GM18909 (cell line): Measurements from ENCODE around the gene TICAM2.

Experiments
- ATAC-seq: cut with Tn5 transposase; IDR thresholded peaks from one replicate; pipeline ENCODE4 v1.9.1; 2021; ENCODE audit warnings: mild to moderate bottlenecking; ENCODE audit not compliant: unreplicated experiment, poor library complexity

Gene TICAM2

GRCh38 chr5:115611873-115612272 is 9.6 kb upstream of the TICAM2 start:
- ATAC-seq, result no peak

DNA sequence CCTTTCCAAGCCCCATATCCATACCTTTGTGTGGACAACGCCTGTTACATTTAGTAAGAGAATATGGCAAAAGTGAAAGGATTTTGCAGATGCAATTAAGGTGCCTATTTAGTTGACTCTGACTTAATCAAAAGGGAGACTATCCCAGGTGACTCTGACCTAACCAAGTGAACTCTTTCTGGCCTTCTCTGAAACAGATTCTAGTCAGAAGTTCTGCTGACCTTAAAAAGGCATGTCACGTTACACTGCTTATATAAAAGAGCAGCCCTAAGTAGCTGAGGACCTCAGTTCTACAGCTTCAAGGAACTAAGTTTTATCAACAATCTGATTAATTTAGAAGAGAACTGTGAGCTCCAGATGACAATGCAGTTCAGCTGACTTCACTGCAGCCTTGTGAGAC is 5.7 kb upstream of the TICAM2 start:
- no peak for ATAC-seq

- ATAC-seq, result no peak
These were observed 3.2 kb upstream of the TICAM2 start for GRCh38 chr5:115605436-115605835.

GRCh38 chr5:115602591-115603125 is 379 bp upstream of the TICAM2 start:
- peak; percentile 17 for ATAC-seq

DNA sequence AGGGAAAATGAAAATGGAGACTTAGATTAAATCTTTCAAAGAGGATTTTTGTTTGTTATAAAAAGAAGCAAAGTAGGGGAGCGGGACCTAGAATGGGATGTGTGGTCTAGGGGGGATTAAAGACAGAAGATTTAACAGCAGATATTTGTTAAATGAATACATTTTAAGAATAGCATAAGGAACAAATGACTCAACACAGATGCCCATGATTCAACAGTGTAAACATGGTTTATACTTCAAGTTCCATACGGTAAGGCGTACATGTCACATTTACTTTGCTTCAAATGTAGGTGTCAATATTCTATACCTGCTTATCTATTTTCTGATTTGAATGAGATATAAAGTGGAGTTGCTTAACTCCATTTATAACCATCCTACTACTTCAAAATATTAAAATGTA is 1.5 kb downstream of the TICAM2 start:
- no peak for ATAC-seq

GRCh38 chr5:115599924-115600323 is 2.4 kb downstream of the TICAM2 start:
- ATAC-seq, result no peak

GRCh38 chr5:115599502-115599901 is 2.8 kb downstream of the TICAM2 start:
- peak; percentile 39 for ATAC-seq

DNA sequence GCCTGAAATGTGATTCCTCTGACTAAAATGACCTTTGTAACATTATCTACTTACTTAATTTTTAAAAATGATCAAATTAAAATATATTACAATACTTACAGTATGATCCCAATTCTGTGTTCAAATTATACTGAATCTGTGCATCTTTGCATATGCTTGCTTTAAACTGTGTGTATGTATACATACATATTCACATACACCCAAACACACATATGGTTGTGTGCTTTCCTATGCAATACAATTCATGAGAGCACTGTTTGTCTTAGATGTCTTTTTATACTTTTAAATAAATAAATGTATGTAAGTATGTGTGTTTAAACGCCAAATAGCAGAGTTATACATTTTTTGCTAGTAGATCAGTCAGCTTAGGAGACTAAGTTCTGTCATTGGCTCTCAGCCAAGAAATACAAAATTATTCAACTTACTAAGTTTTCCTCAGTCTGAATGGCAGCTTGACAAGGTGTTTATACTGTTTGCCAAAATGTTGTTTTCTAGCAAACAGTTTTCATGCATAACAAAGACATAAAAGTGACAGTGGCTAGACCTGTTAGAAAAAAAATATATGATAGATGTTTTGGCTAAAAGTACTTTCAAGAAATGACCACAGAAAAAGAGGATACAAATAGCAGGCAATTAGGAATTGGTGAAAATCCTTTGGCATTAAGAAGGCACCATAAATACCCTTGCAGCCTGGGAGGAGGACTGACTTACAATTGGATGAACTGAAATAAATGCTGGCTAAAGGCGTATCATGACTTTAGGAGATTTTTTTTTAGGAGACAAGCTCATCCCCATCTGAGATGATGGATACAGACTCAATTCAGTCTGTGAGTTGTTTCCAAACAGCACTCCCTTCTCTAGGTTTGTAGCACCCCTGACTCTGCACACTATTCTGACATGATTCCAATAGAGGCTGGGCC is 7.9 kb downstream of the TICAM2 start:
- no peak for ATAC-seq

DNA sequence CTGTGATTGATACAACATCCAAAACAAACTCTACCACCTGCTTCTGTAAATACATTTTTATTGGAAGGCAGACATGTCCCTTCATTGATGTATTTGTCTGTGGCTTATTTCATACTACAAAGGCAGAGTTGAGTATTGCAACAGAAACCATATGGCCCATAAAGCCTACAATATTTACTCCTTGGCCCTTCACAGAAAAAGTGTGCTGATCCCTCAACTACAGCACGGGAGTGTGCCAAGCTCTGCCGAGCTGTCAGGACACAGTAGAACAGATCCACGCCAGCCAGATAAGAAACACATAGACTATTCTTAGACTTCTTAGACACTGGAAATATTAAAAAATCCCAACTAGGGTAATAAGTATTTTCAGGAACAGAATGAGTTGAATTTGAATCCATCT is 13.2 kb downstream of the TICAM2 start:
- ATAC-seq, result no peak

- ATAC-seq, result no peak
These were observed 13.6 kb downstream of the TICAM2 start for GRCh38 chr5:115588640-115589039.

DNA sequence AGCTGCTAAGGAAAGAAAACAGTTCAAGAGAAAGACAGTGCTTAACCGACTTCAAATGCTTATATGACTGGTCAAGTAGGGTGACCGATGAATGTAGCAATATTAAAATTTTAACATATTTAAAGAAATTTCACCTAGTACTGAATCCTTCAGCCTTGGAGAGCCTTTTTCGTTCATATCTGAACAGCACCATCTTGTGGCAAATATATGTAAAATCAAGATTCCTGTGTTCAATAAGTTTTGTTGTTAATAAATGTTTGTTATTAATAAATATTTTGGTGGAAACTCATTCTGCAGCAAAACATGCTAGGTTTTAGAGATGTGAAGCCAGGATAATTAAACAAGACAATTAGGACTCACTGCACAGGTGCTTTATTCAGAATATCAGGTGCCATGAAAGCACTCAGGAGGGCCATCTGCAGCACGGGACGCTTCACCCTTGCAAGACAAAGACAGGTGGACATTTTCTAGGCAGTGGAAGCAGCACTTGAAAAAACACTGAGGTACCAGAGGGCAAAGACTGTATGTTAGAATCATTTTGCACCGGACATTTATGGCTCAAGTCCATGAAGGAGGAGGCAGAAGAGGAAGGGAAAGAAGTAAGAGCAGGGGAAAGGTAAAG is 15.6 kb downstream of the TICAM2 start:
- ATAC-seq, result peak; percentile 46

DNA sequence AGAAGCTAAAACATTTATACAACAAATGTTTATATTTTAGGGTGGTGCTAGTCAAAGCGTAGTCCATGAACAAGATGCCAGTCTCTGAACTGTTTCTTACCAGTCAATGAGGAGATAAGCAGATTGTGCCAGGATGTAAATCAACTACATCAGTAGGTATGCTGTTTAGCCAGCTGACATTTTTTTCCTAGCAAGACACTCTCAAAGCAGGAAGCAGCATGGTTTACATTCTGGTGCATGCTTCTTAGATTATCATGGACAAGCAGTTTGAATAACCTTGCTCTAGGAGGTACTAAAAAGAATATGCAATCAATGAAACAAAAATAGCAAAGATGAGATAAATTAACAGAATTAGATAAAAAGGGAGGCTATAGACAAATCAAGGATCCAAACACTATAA is 17.0 kb downstream of the TICAM2 start:
- no peak for ATAC-seq

- no peak for ATAC-seq
These were observed 17.8 kb downstream of the TICAM2 start for GRCh38 chr5:115584501-115584900.

- no peak for ATAC-seq
These were observed 18.8 kb downstream of the TICAM2 start for GRCh38 chr5:115583474-115583873.

- ATAC-seq, result no peak
These were observed 21.3 kb downstream of the TICAM2 start for GRCh38 chr5:115580941-115581340.

GRCh38 chr5:115579747-115580173 is 22.5 kb downstream of the TICAM2 start:
- peak; percentile 73 for ATAC-seq

- peak; percentile 14 for ATAC-seq
These were observed 23.1 kb downstream of the TICAM2 start for GRCh38 chr5:115579216-115579615.

DNA sequence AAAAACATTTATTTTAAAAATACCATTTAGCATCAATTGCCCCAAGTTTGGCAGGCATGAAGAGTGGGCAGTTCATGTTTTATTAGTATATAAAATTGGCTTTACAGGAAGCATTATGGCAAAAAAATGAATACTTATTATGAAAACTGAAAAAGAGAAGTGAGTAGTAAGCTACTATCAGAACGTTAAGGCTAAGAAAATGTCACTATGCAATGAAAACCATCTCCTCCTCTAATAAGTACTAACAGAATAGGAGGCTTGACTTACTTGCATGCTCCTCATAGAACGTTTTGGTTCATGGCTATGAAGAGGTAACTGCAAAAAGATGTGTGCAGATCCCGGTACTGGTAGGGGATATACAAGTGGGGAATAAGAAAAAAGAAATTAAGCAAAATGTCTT is 23.6 kb downstream of the TICAM2 start:
- peak; percentile 68 for ATAC-seq

DNA sequence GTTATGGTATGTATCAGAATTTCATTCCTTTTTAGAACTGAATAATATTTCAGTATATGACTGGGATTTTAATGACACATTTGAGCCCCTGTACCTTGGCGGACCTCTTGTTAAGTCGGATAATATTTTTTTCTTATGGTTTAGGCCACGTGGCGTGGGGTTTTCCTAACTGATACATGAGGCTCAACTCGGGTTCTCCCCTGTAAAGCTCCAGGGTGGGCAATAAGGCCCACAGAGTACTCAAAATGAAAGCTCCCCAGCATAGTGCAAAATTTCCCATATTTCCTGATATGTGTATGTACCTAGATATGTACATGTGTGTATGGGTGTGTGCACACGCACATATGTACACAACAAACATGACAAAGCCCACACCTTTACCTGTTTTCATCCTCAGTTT is 24.5 kb downstream of the TICAM2 start:
- ATAC-seq, result no peak

DNA sequence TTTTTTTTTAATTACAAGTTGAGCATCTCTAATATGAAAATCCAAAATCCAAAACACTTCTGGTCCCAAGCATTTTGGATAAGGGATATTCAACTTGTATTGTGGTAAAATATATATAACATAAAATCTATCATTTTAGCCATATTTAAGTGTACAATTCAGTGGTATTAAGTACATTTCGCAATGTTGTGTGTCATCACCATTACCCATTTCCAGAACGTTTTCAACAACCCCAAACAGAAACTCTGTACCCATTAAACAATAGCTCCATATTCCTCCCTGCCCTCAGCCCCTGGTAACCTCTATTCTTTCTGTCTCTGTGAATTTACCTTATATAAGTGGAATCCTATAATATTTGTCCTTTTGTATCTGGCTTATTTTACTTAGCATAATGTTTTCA is 24.9 kb downstream of the TICAM2 start:
- no peak for ATAC-seq
